Superior temporal gyrus (tissue), 1 donor: Measurements from ENCODE around the gene USP10.

ENCODE experiments used
- DNase-seq: peaks from one replicate; pipeline ENCODE4 v3.0.0-alpha.2; 2016; ENCODE audit errors: extremely low spot score

The USP10 gene

GRCh38 chr16:84803146-84803545 is 103.3 kb downstream of the USP10 start:
- DNase-seq: no peak

- no peak for DNase-seq
Measured at GRCh38 chr16:84804326-84804725, 104.5 kb downstream of the USP10 start.

- no peak for DNase-seq
Measured at GRCh38 chr16:84806256-84806889, 106.6 kb downstream of the USP10 start.

- DNase-seq: no peak
Measured at GRCh38 chr16:84806890-84807258, 107.1 kb downstream of the USP10 start.

GRCh38 chr16:84807776-84808175 is 108.0 kb downstream of the USP10 start:
- no peak for DNase-seq

- DNase-seq: no peak
Measured at GRCh38 chr16:84808826-84809225, 109.0 kb downstream of the USP10 start.

- DNase-seq: no peak
Measured at GRCh38 chr16:84810518-84811273, 110.9 kb downstream of the USP10 start.

GRCh38 chr16:84811529-84811928 is 111.7 kb downstream of the USP10 start:
- DNase-seq: no peak

- DNase-seq: no peak
Measured at GRCh38 chr16:84813141-84813934, 113.5 kb downstream of the USP10 start.

GRCh38 chr16:84815462-84815861 is 115.7 kb downstream of the USP10 start:
- no peak for DNase-seq

GRCh38 chr16:84816023-84816422 is 116.2 kb downstream of the USP10 start:
- no peak for DNase-seq

GRCh38 chr16:84816485-84816884 is 116.7 kb downstream of the USP10 start:
- no peak for DNase-seq

GRCh38 chr16:84817206-84817605 is 117.4 kb downstream of the USP10 start:
- DNase-seq: no peak

GRCh38 chr16:84817613-84818012 is 117.8 kb downstream of the USP10 start:
- no peak for DNase-seq

- DNase-seq: no peak
Measured at GRCh38 chr16:84818133-84818532, 118.3 kb downstream of the USP10 start.

GRCh38 chr16:84818989-84819643 is 119.3 kb downstream of the USP10 start:
- DNase-seq: no peak

- peak; percentile 88 for DNase-seq
Measured at GRCh38 chr16:84819644-84820304, 120.0 kb downstream of the USP10 start, which contains the start of gene CRISPLD2. CRISPLD2 (plus strand) TSS chr16:84819985; CDS start chr16:84838496, 18,511 bp downstream.

GRCh38 chr16:84820305-84820684 is 120.5 kb downstream of the USP10 start:
- DNase-seq: no peak

GRCh38 chr16:84820771-84821170 is 121.0 kb downstream of the USP10 start:
- no peak for DNase-seq

GRCh38 chr16:84821179-84821578 is 121.4 kb downstream of the USP10 start:
- DNase-seq: no peak
